Right lobe of liver (tissue), 6 donors: Measurements from ENCODE around the gene TMEM151A. TPM values are rescaled to one million over a fixed set of nuclear protein-coding genes. Genes with fewer than 3 reads are reported as not detected.
"Not testable (repeated sequence)": the region's sequence is repeated elsewhere in the genome, so short reads cannot be mapped to it uniquely, and the experiment has no call there.

ENCODE experiments used
- ATAC-seq, 4 donors: fragments of 200-7000 bp; cut with Tn5 transposase; one replicate each; pipeline ENCODE4 v1.9.1; 2020; ENCODE audit warnings: mild to moderate bottlenecking in 4 of 4, moderate library complexity in 4 of 4
- DNase-seq, 3 donors: peaks; one replicate each; pipeline ENCODE4 v3.0.0-alpha.2; 2020
- H3K27ac ChIP-seq, 3 donors: fragments of 200-600 bp; one replicate each; pipeline ENCODE4 v1.8.0; 2022
- H3K27me3 ChIP-seq, 2 donors: fragments of 200-600 bp; one replicate each; pipeline ENCODE4 v1.8.0; 2022
- H3K36me3 ChIP-seq, 4 donors: fragments of 200-600 bp; sonication (generic) in 1 of 4; one replicate each; pipeline versions ENCODE4 v1.5.1 to v1.8.0; 2017 to 2022; ENCODE audit warnings: control low read depth in 1 of 4
- H3K4me1 ChIP-seq, 4 donors: fragments of 200-600 bp; sonication (generic) in 1 of 4; one replicate each; pipeline versions ENCODE4 v1.5.1 to v1.8.0; 2017 to 2022; ENCODE audit warnings: control low read depth in 1 of 4
- H3K4me3 ChIP-seq, 3 donors: fragments of 200-600 bp; one replicate each; pipeline ENCODE4 v1.8.0; 2022
- H3K9me3 ChIP-seq, 4 donors: fragments of 200-600 bp; sonication (generic) in 1 of 4; one replicate each; pipeline versions ENCODE4 v1.5.1 to v1.8.0; 2017 to 2022; ENCODE audit warnings: control low read depth in 1 of 4
- POLR2A ChIP-seq: fragments of 450-650 bp; IDR thresholded peaks from one replicate; pipeline ENCODE4 v1.6.1; 2017; ENCODE audit warnings: antibody characterized with exemption, mild to moderate bottlenecking
- WGBS: methylation state at CpG from one replicate; pipeline ENCODE4 v1.1.6; 2018; ENCODE audit warnings: low coverage, low lambda C conversion rate; ENCODE audit not compliant: insufficient coverage; ENCODE audit errors: missing lambda C conversion rate; 5-methylcytosine and 5-hydroxymethylcytosine counted together
- intact Hi-C, 2 donors: fragments of 100-400 bp; cut with DNase I; formaldehyde crosslinking; loops; one replicate each; pipeline versions ENCODE4 v1.11.2 to v1.14.1; 2022
- total RNA-seq, 6 experiments: library from RNA; depleted of rRNA in 2 of 6; stranded (reverse); fragments of >200 nt in 2 of 6; fragmentation: NEBNext Ultra II Directional in 3 of 6; extraction: Animal tissue kit (Norgen Biotek cat#: 25700) in 3 of 6; gene quantifications; one replicate each; pipeline versions ENCODE4 v1.1.0 to v1.2.4, GENCODE V29; 2016 to 2023
- TF ChIP-seq, protein P1 (sequence below), 4 donors: fragments of 200-600 bp in 3 of 4; fragments of 450-650 bp in 1 of 4; IDR thresholded peaks; one replicate each; pipeline versions ENCODE4 v1.5.1 to v1.8.0; 2016 to 2022; ENCODE audit warnings: antibody characterized with exemption in 4 of 4, mild to moderate bottlenecking in 2 of 4
- donor health status: DM: no; HTN: yes; CAD: no.
- donor health status: DM: no; HTN: no; CAD: no.
- donor health status: DM: no; HTN: no; CAD: no.
- donor health status: DM: no; HTN: yes; CAD: no.
- donor health status: DM: no; HTN: yes; CAD: no.

Gene TMEM151A
- total RNA-seq, 6 experiments from 2014 or later: 0.13 to 0.86 (median 0.45) TPM; not detected in 2

GRCh38 chr11:66309475-66309874, 17.8 kb downstream of the TMEM151A start:
- 21% methylated on average over 2 of the region's 3 CpGs for WGBS
- Histone ChIP-seq H3K4me3 (no peak overlapping the region), H3K36me3 (no peaks in the 10 kb centered on the region), H3K27me3 (no peaks in the 10 kb centered on the region), H3K4me1 (peaks cover 0 to 6% (median 3%) of the 10 kb centered on the region in 4 donors), H3K27ac (no peak overlapping the region), H3K9me3 (no peaks in the 10 kb centered on the region)
- ATAC-seq (no peak), DNase-seq (no peak)
- intact Hi-C loops: no loop called here
- TF ChIP-seq POLR2A: no peak
- TF ChIP-seq, protein P1, sequence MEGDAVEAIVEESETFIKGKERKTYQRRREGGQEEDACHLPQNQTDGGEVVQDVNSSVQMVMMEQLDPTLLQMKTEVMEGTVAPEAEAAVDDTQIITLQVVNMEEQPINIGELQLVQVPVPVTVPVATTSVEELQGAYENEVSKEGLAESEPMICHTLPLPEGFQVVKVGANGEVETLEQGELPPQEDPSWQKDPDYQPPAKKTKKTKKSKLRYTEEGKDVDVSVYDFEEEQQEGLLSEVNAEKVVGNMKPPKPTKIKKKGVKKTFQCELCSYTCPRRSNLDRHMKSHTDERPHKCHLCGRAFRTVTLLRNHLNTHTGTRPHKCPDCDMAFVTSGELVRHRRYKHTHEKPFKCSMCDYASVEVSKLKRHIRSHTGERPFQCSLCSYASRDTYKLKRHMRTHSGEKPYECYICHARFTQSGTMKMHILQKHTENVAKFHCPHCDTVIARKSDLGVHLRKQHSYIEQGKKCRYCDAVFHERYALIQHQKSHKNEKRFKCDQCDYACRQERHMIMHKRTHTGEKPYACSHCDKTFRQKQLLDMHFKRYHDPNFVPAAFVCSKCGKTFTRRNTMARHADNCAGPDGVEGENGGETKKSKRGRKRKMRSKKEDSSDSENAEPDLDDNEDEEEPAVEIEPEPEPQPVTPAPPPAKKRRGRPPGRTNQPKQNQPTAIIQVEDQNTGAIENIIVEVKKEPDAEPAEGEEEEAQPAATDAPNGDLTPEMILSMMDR (IDR thresholded peaks at IDR 0.05): no peak

DNA sequence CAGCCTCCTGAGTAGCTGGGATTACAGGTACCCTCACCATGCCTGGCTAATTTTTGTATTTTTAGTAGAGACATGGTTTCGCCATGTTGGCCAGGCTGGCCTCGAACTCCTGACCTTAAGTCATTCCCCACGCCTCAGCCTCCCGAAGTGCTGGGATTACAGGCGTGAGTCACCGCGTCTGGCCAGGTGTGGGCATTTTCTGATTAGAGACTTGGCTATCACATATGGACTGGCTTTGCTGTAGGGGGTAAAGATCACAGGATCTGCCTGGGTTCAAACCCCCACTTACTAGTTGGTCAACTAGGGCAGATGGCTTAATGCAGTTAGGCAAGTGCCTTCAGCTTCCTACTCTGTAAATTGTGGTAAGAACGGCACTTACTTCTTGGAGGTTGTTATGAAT, 18.6 kb downstream of the TMEM151A start:
- Histone ChIP-seq H3K36me3 (no peaks in the 10 kb centered on the region), H3K27me3 (no peaks in the 10 kb centered on the region), H3K4me1 (peaks cover 0 to 6% (median 3%) of the 10 kb centered on the region in 4 donors), H3K4me3 (no peak overlapping the region), H3K27ac (no peak overlapping the region), H3K9me3 (no peaks in the 10 kb centered on the region)
- 70% methylated on average over 7 of the region's 8 CpGs for WGBS
- ATAC-seq (no peak), DNase-seq (no peak)
- no peak for TF ChIP-seq POLR2A
- TF ChIP-seq, protein P1 (IDR thresholded peaks at IDR 0.05): no peak
- intact Hi-C loops: no loop called here

DNA sequence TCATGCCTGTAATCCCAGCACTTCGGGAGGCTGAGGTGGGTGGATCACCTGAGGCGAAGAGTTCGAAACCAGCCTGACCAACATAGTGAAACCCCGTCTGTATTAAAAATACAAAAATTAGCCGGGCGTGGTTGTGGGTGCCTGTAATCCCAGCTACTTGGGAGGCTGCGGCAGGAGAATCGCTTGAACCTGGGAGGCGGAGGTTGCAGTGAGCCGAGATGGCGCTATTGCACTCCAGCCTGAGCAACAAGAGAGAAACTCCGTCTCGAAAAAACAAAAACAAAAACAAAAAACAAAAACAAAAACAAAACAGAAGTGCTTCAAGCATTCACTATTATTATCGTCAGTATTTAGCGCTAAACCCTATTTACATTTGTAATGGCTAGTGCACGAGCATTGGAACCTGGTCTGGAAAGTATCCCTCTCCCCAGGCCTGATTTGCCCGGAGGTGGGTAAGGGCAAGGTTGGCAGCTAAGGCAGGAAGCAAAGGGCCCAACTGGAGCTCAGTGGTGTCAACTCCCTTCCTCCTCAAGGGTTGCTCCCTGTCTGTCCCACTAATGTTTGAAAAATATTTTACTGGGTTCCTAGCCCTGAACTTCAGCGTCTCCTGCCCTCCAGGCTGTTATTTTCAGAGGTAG, 19.2 kb downstream of the TMEM151A start:
- 86% methylated on average over 14 of the region's 18 CpGs for WGBS
- H3K27ac ChIP-seq, H3K4me1 ChIP-seq, H3K4me3 ChIP-seq, H3K27me3 ChIP-seq, H3K9me3 ChIP-seq, ATAC-seq, H3K36me3 ChIP-seq, DNase-seq, intact Hi-C loops: not testable (repeated sequence)

DNA sequence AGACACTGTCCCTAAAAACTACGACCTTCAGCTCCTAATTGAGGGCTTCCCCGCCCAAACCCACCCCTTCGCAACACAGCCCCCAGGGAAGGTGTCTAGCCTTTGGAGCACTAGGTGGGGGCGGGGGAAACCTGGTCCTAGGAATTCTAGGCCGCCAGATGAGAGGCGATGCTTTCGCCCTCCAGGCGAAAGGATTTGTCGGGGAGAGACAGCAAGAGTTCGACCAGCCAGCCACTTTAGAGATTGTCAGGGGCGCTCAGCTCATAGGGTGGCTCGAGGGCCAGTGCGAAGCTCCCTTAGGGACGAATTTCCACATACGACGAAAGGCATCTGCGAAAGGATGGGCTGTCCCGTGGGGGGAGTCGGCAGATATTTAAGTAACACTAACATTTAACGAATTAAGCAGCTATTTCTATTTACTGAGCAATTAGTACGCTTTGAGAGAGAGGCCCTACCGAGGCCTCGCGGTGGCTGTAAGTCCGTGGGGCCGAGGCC, 19.8 kb downstream of the TMEM151A start:
- peaks cover 0 to 6% (median 3%) of the 10 kb centered on the region in 4 donors for H3K4me1 ChIP-seq
- peak overlapping the region; percentile 57 to 78 (median 71) for H3K27ac ChIP-seq
- WGBS: 6% methylated on average over 10 of the region's 26 CpGs
- ATAC-seq (no peak), DNase-seq (no peak)
- H3K4me3 ChIP-seq: peak overlapping the region; percentile 46 to 53 (median 52)
- no peaks in the 10 kb centered on the region for H3K27me3 ChIP-seq
- TF ChIP-seq, protein P1 (IDR thresholded peaks at IDR 0.05): peak in 1 of 4 donors; percentile 93
- no peak for TF ChIP-seq POLR2A
- no peaks in the 10 kb centered on the region for H3K36me3 ChIP-seq
- intact Hi-C loops: no loop called here
- H3K9me3 ChIP-seq: no peaks in the 10 kb centered on the region

DNA sequence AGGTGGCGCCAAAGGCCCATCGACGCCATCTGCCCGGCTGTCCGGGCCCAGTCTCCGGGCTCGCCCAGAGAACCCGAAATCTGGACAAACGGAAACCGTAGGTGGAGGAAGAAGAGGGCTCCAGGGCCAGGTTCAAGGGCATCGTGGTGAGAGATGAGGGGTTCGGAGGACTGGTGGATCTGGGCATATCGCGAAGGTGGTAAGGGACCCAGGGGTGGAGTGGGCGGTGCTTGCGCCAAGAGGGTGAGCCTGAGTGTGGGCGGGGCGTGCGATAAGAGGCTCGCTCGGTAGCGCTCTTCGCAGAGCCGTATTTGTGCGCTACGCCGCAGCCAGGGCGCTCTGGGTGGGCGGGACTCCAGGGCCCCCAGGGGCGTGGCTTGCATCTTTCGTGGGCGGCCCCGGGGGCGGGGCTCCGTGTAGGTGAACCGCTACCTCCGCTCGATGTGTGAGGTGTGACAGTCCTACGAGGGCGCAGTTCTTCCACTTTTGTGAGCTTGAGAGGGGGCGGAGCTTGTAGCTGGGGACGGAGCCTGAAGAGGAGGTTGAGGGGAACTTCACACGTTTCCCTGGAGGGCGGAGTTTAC, 20.4 kb downstream of the TMEM151A start:
- peak overlapping the region; percentile 46 to 53 (median 52) for H3K4me3 ChIP-seq
- DNase-seq (peak; percentile 94 to 96 (median 95)), ATAC-seq (peak; percentile 83 to 89 (median 84))
- no peaks in the 10 kb centered on the region for H3K9me3 ChIP-seq
- WGBS: 0% methylated on average over 14 of the region's 44 CpGs
- H3K27me3 ChIP-seq: no peaks in the 10 kb centered on the region
- TF ChIP-seq POLR2A: peak; percentile 59
- TF ChIP-seq, protein P1 (IDR thresholded peaks at IDR 0.05): peak in 3 of 4 donors; percentile 91 to 95 (median 95)
- H3K4me1 ChIP-seq: peaks cover 0 to 6% (median 3%) of the 10 kb centered on the region in 4 donors
- intact Hi-C loops: no loop called here
- no peaks in the 10 kb centered on the region for H3K36me3 ChIP-seq
- peak overlapping the region; percentile 57 to 78 (median 71) for H3K27ac ChIP-seq
